GM12878 (cell line): ENCODE data around the gene SGSM2.

Experiments
- CTCF ChIP-seq, 3 experiments: IDR thresholded peaks in 2 of 3; conservative IDR thresholded peaks in 1 of 3; 2 replicates each; pipeline ENCODE4 v1.5.1; 2011; ENCODE audit warnings: low read depth in 3 of 3, low read length in 3 of 3, mild to moderate bottlenecking in 3 of 3, control low read depth in 2 of 3, moderate library complexity in 2 of 3, inconsistent platforms in 1 of 3, mixed read lengths in 1 of 3; ENCODE audit not compliant: control insufficient read depth in 2 of 3, insufficient read depth in 1 of 3; ENCODE audit errors: extremely low read depth in 1 of 3
- POLR2A ChIP-seq: IDR thresholded peaks from 2 replicates; pipeline ENCODE4 v1.6.1; 2011; ENCODE audit warnings: low read depth, mild to moderate bottlenecking, low read length
- POLR2AphosphoS5 ChIP-seq: IDR thresholded peaks from 2 replicates; pipeline ENCODE4 v1.6.1; 2011; ENCODE audit warnings: mild to moderate bottlenecking, low read length, inconsistent platforms
- SP1 ChIP-seq: IDR thresholded peaks from one replicate; pipeline ENCODE4 v1.6.1; 2011; ENCODE audit warnings: low read depth, low read length
- USF2 ChIP-seq: IDR thresholded peaks from 2 replicates; pipeline ENCODE4 v1.6.1; 2011; ENCODE audit warnings: low read depth, low read length, improper control_type of control experiment, borderline replicate concordance

GRCh38 chr17:2412561-2413021 is 75.3 kb downstream of the SGSM2 start:
- TF ChIP-seq SP1 (no peak), CTCF (IDR thresholded peaks at IDR 0.05 in 2 of 3, conservative IDR thresholded peaks at IDR 0.05 in 1 of 3; ENCODE audit: control insufficient read depth in 2 of 3, extremely low read depth in 1 of 3, insufficient read depth in 1 of 3, low read depth in 3 of 3, low read length in 3 of 3) (no peak), POLR2A (no peak), USF2 (no peak), POLR2AphosphoS5 (no peak)
